T-helper 1 cell (primary cell): ENCODE measurements around the gene PALB2.

ENCODE experiments used
- DNase-seq, 5 donors: peaks; one replicate each; pipeline ENCODE4 v3.0.0-alpha.2; 2012 to 2020
- total RNA-seq, 4 donors: gene quantifications; one replicate each; lab custom pipeline; 2026; lab: John Stamatoyannopoulos, UW

The PALB2 gene
- total RNA-seq = 7.8 to 16.9 (median 14.3) reads per million in 4 donors

- DNase-seq = peak; percentile 75 to 92 (median 79)
These were observed at the start of gene PALB2, which contains the start of gene DCTN5 for GRCh38 chr16:23640931-23641765. Gene PALB2, minus strand, starts transcription at chr16:23641310. Its CDS starts 153 bp downstream, at chr16:23641157. Gene DCTN5, plus strand, starts transcription at chr16:23641466. Its CDS starts 77 bp downstream, at chr16:23641543.

- no peak for DNase-seq
These were observed 48.5 kb upstream of the PALB2 start for GRCh38 chr16:23689442-23690187.

- no peak for DNase-seq
These were observed 46.1 kb upstream of the PALB2 start for GRCh38 chr16:23687034-23687808.

- no peak for DNase-seq
These were observed 42.4 kb upstream of the PALB2 start for GRCh38 chr16:23683487-23683886.

GRCh38 chr16:23682181-23682580 is 41.1 kb upstream of the PALB2 start:
- DNase-seq = no peak

GRCh38 chr16:23679986-23680336 is 38.9 kb upstream of the PALB2 start:
- no peak for DNase-seq

GRCh38 chr16:23679274-23679985 is 38.3 kb upstream of the PALB2 start:
- DNase-seq = peak in 1 of 5 donors; percentile 25

- DNase-seq = peak; percentile 37 to 86 (median 60)
These were observed 37.5 kb upstream of the PALB2 start, which contains the start of gene PLK1 for GRCh38 chr16:23678430-23679273. Gene PLK1, plus strand, starts transcription at chr16:23678889. Its CDS starts 44 bp downstream, at chr16:23678933.

GRCh38 chr16:23676924-23677480 is 35.9 kb upstream of the PALB2 start:
- DNase-seq = no peak

- no peak for DNase-seq
These were observed 33.0 kb upstream of the PALB2 start for GRCh38 chr16:23673971-23674614.

GRCh38 chr16:23670137-23670776 is 29.1 kb upstream of the PALB2 start:
- peak in 1 of 5 donors; percentile 78 for DNase-seq

- no peak for DNase-seq
These were observed 27.8 kb upstream of the PALB2 start for GRCh38 chr16:23668873-23669272.

- no peak for DNase-seq
These were observed 27.1 kb upstream of the PALB2 start for GRCh38 chr16:23668225-23668624.

GRCh38 chr16:23667355-23667659 is 26.2 kb upstream of the PALB2 start:
- no peak for DNase-seq

GRCh38 chr16:23666571-23667354 is 25.7 kb upstream of the PALB2 start:
- no peak for DNase-seq

- no peak for DNase-seq
These were observed 22.8 kb upstream of the PALB2 start for GRCh38 chr16:23663918-23664317.

- no peak for DNase-seq
These were observed 10.9 kb upstream of the PALB2 start for GRCh38 chr16:23651943-23652468.

- DNase-seq = no peak
These were observed 9.7 kb upstream of the PALB2 start for GRCh38 chr16:23650674-23651416.
